NCI-H1092 (cell line): ENCODE measurements around the gene TCF19.
"Not testable (repeated sequence)": the region's sequence is repeated elsewhere in the genome, so short reads cannot be mapped to it uniquely, and the experiment has no call there.

Experiments used
- DNase-seq: peaks from one replicate; lab custom pipeline; 2025; lab: John Stamatoyannopoulos, UW

The TCF19 gene

GRCh38 chr6:31162463-31163165 lies 4.2 kb downstream of the TCF19 start:
- DNase-seq, result no peak

GRCh38 chr6:31163922-31164321 lies 5.5 kb downstream of the TCF19 start:
- DNase-seq, result no peak

GRCh38 chr6:31164475-31165063 lies 6.2 kb downstream of the TCF19 start:
- DNase-seq, result not testable (repeated sequence)

GRCh38 chr6:31165064-31165832 lies 6.9 kb downstream of the TCF19 start:
- DNase-seq, result not testable (repeated sequence)

- DNase-seq, result no peak
These were observed 7.6 kb downstream of the TCF19 start for GRCh38 chr6:31165986-31166385.

GRCh38 chr6:31168606-31169005 lies 10.2 kb downstream of the TCF19 start:
- no peak for DNase-seq

GRCh38 chr6:31169123-31169857 lies 10.9 kb downstream of the TCF19 start:
- no peak for DNase-seq

- not testable (repeated sequence) for DNase-seq
These were observed 11.6 kb downstream of the TCF19 start for GRCh38 chr6:31169858-31170599.

- no peak for DNase-seq
These were observed 12.2 kb downstream of the TCF19 start, which contains the start of gene POU5F1 for GRCh38 chr6:31170600-31170881. TSS of gene POU5F1 (minus strand) at chr6:31170682. CDS start at chr6:31170620, 62 bp downstream.

GRCh38 chr6:31170987-31171671 lies 12.7 kb downstream of the TCF19 start:
- no peak for DNase-seq

GRCh38 chr6:31171931-31172905 lies 13.8 kb downstream of the TCF19 start:
- no peak for DNase-seq

GRCh38 chr6:31172973-31173384 lies 14.6 kb downstream of the TCF19 start:
- no peak for DNase-seq

GRCh38 chr6:31173406-31173805 lies 15.0 kb downstream of the TCF19 start:
- DNase-seq, result no peak

- DNase-seq, result no peak
These were observed 16.0 kb downstream of the TCF19 start for GRCh38 chr6:31174378-31174777.

GRCh38 chr6:31175971-31176370 lies 17.6 kb downstream of the TCF19 start:
- DNase-seq, result no peak

GRCh38 chr6:31178143-31179041 lies 20.0 kb downstream of the TCF19 start:
- DNase-seq, result no peak

GRCh38 chr6:31179042-31179386 lies 20.6 kb downstream of the TCF19 start:
- no peak for DNase-seq

GRCh38 chr6:31179896-31180295 lies 21.5 kb downstream of the TCF19 start:
- no peak for DNase-seq

- no peak for DNase-seq
These were observed 22.1 kb downstream of the TCF19 start for GRCh38 chr6:31180500-31180899.
